CD4-positive, alpha-beta T cell treated with Interferon alpha-2 for 1 hour (primary cell): ENCODE data around the gene GLDN.

Experiments
- DNase-seq, 2 donors: peaks; one replicate each; pipeline ENCODE4 v3.0.0-alpha.2; 2020 to 2022

The GLDN gene

GRCh38 chr15:51365417-51365816 lies 24.0 kb downstream of the GLDN start:
- no peak for DNase-seq

- no peak for DNase-seq
These were observed 24.6 kb downstream of the GLDN start for GRCh38 chr15:51366071-51366470.

GRCh38 chr15:51366920-51367319 lies 25.5 kb downstream of the GLDN start:
- no peak for DNase-seq

- no peak for DNase-seq
These were observed 26.0 kb downstream of the GLDN start for GRCh38 chr15:51367322-51367976.

- no peak for DNase-seq
These were observed 26.9 kb downstream of the GLDN start for GRCh38 chr15:51368307-51368706.

GRCh38 chr15:51368751-51369450 lies 27.4 kb downstream of the GLDN start:
- no peak for DNase-seq

GRCh38 chr15:51369451-51369761 lies 28.0 kb downstream of the GLDN start:
- DNase-seq: no peak

- DNase-seq: no peak
These were observed 29.8 kb downstream of the GLDN start for GRCh38 chr15:51371266-51371665.

GRCh38 chr15:51374131-51374530 lies 32.7 kb downstream of the GLDN start:
- DNase-seq: no peak

GRCh38 chr15:51375966-51376640 lies 34.6 kb downstream of the GLDN start:
- DNase-seq: no peak

- DNase-seq: no peak
These were observed 35.8 kb downstream of the GLDN start for GRCh38 chr15:51377038-51377786.

- DNase-seq: no peak
These were observed 37.0 kb downstream of the GLDN start for GRCh38 chr15:51378406-51378805.

GRCh38 chr15:51379390-51379789 lies 37.9 kb downstream of the GLDN start:
- no peak for DNase-seq

GRCh38 chr15:51380999-51381806 lies 39.7 kb downstream of the GLDN start:
- peak; percentile 18 to 45 for DNase-seq

- DNase-seq: no peak
These were observed 41.3 kb downstream of the GLDN start for GRCh38 chr15:51382787-51383186.

GRCh38 chr15:51386029-51386428 lies 44.6 kb downstream of the GLDN start:
- no peak for DNase-seq

- no peak for DNase-seq
These were observed 45.0 kb downstream of the GLDN start for GRCh38 chr15:51386486-51386885.

GRCh38 chr15:51386960-51387698 lies 45.7 kb downstream of the GLDN start:
- no peak for DNase-seq

- no peak for DNase-seq
These were observed 46.2 kb downstream of the GLDN start for GRCh38 chr15:51387699-51388041.

GRCh38 chr15:51388726-51389125 lies 47.3 kb downstream of the GLDN start:
- no peak for DNase-seq

GRCh38 chr15:51390241-51390965 lies 48.9 kb downstream of the GLDN start:
- no peak for DNase-seq
